NCI-H1930 (cell line): Measurements from ENCODE around the gene CORO2B.

ENCODE experiments used
- DNase-seq, 2 experiments: peaks; one replicate each; lab custom pipeline; 2025; lab: John Stamatoyannopoulos, UW

Gene CORO2B

GRCh38 chr15:68629519-68630210, 50.9 kb downstream of the CORO2B start:
- no peak for DNase-seq

- DNase-seq: no peak
These were observed 51.4 kb downstream of the CORO2B start for GRCh38 chr15:68630211-68630555.

- DNase-seq: no peak
These were observed 52.0 kb downstream of the CORO2B start for GRCh38 chr15:68630836-68631235.

- DNase-seq: no peak
These were observed 52.8 kb downstream of the CORO2B start for GRCh38 chr15:68631601-68632051.

GRCh38 chr15:68632101-68632500, 53.3 kb downstream of the CORO2B start:
- DNase-seq: no peak

- no peak for DNase-seq
These were observed 54.7 kb downstream of the CORO2B start for GRCh38 chr15:68633231-68634121.

- no peak for DNase-seq
These were observed 55.3 kb downstream of the CORO2B start for GRCh38 chr15:68634122-68634482.

GRCh38 chr15:68634531-68634930, 55.7 kb downstream of the CORO2B start:
- DNase-seq: no peak

- DNase-seq: no peak
These were observed 56.3 kb downstream of the CORO2B start for GRCh38 chr15:68635141-68635540.

GRCh38 chr15:68636256-68636655, 57.5 kb downstream of the CORO2B start:
- no peak for DNase-seq

- DNase-seq: no peak
These were observed 59.1 kb downstream of the CORO2B start for GRCh38 chr15:68637767-68638404.

- DNase-seq: no peak
These were observed 60.2 kb downstream of the CORO2B start for GRCh38 chr15:68638953-68639515.

- no peak for DNase-seq
These were observed 61.3 kb downstream of the CORO2B start for GRCh38 chr15:68639926-68640600.

- no peak for DNase-seq
These were observed 62.1 kb downstream of the CORO2B start for GRCh38 chr15:68640791-68641331.

- DNase-seq: no peak
These were observed 62.6 kb downstream of the CORO2B start for GRCh38 chr15:68641376-68641775.

- DNase-seq: no peak
These were observed 63.7 kb downstream of the CORO2B start for GRCh38 chr15:68642491-68642845.

GRCh38 chr15:68643216-68643830, 64.5 kb downstream of the CORO2B start:
- DNase-seq: no peak

GRCh38 chr15:68644083-68644904, 65.5 kb downstream of the CORO2B start:
- no peak for DNase-seq

GRCh38 chr15:68644996-68645395, 66.2 kb downstream of the CORO2B start:
- DNase-seq: no peak

GRCh38 chr15:68646156-68646555, 67.4 kb downstream of the CORO2B start:
- no peak for DNase-seq
